Mesenteric fat pad (tissue), 1 donor: ENCODE data around the gene BEX3. TPM values are rescaled to one million over a fixed set of nuclear protein-coding genes. Genes with fewer than 3 reads are reported as not detected.

Experiments used
- DNase-seq: peaks from one replicate; pipeline ENCODE4 v3.0.0-alpha.2; 2020; ENCODE audit warnings: low spot score
- total RNA-seq: library from RNA; stranded (reverse); fragmentation: NEBNext Ultra II Directional; extraction: Animal tissue kit (Norgen Biotek cat#: 25700); gene quantifications from one replicate; pipeline ENCODE4 v1.2.1, GENCODE V29; 2021
- donor health status: DM: yes; HTN: yes; CAD: no.

The BEX3 gene
- total RNA-seq, 1 donor from 2014 or later: 63.9 TPM

GRCh38 chrX:103418811-103419340 lies 42.5 kb downstream of the BEX3 start:
- no peak for DNase-seq

- DNase-seq: no peak
Measured at GRCh38 chrX:103423955-103424638, 47.8 kb downstream of the BEX3 start.

Other genes with a start within 250 kb of the BEX3 start
- 17.0 TPM for gene BEX4, start 161.4 kb upstream of the BEX3 start, total RNA-seq
- 33.3 TPM for gene TCEAL8, start 121.4 kb upstream of the BEX3 start, total RNA-seq
- gene TCEAL5, start 99.8 kb upstream of the BEX3 start, total RNA-seq: not detected
- not detected for gene BEX2, start 65.5 kb upstream of the BEX3 start, total RNA-seq
- 2.4 TPM for gene TCEAL7, start 46.3 kb upstream of the BEX3 start, total RNA-seq
- gene TCEAL9, start 20.0 kb upstream of the BEX3 start, total RNA-seq: 48.1 TPM
- gene RAB40A, start 143.0 kb downstream of the BEX3 start, total RNA-seq: not detected
- gene TCEAL4, start 209.0 kb downstream of the BEX3 start, total RNA-seq: 68.1 TPM
- 21.4 TPM for gene TCEAL3, start 231.4 kb downstream of the BEX3 start, total RNA-seq